GM19395 (cell line): ENCODE data around the gene FEM1B.

Experiments
- ATAC-seq: cut with Tn5 transposase; IDR thresholded peaks from one replicate; pipeline ENCODE4 v1.9.1; 2021; ENCODE audit warnings: mild to moderate bottlenecking, moderate library complexity; ENCODE audit not compliant: unreplicated experiment

Gene FEM1B

DNA sequence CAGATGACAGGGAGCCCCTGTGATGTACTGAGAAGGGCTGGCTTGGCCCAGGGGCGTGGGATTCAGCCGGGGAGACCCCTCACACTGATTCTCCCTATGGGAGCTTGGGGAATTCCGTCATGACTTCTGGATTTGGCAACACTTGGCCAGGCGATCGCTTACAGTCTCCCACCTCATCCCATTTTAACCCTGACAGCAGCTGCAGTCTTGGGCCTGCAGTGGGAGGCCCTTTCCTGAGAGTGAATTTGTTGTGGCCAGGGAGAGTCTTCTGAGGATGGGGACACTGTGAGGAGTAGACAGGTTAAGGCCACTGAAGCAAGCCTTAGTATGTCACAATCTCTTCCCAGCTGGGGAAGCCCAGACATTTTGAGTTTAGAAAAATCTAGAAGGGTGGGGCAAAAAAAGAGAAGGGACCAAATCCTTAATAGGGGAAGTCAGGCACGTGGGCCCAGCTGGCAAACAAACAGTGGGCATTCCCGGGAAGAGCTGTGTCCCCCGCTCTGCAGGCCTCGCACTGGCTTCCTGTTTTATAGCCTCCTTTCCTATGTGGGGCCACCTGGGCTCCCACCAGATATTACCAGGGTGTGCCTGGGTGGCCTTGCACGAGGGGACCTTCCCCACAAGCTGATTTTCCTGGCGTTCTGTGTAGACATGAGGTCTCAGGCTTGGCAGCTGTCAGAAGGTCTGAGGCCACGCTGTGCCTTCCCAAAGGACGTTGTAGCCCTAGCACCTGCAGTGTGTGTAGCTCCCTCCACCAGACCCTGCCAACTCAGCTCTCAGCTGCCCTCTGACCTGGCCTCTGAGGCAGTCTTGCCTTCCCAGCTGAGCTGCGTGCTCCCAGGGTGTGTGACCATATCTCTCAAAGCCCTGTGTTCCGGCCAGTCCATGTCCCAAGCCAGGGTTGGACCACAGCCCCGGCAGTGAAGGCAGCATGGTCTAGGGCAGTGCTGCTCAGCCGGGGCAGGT is 64.5 kb downstream of the FEM1B start:
- no peak for ATAC-seq

- no peak for ATAC-seq
Observed at GRCh38 chr15:68343579-68344225, 66.2 kb downstream of the FEM1B start.

DNA sequence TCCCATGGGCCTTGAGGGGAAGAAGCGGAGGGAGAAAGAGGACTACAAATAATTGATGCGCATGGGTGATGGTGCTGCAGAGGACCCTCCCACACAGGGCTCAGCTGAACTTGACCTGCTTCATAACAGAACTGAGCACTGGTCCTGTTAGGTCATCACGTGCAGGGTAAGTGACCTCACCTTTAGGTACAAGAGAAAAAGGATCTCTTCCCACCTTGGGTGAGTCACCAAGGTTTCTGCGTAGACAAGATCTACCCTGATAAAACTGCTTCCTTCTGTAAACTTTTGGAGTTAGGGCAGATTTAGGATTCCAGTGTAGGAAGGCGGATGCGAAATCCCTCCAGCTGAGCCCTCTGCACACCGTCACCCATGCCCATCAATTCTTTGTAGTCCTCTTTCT is 67.1 kb downstream of the FEM1B start:
- no peak for ATAC-seq
